ENCODE measurements around the gene TMEM17. TPM values are rescaled to one million over a fixed set of nuclear protein-coding genes. Genes with fewer than 3 reads are reported as not detected.

TMEM17 gene
- polyA plus RNA-seq, 3 donors: 0.08 to 0.26 (median 0.10) TPM

GRCh38 chr2:62492048-62492447 is 13.9 kb downstream of the TMEM17 start:
- Histone ChIP-seq H3K9ac (ENCODE audit: insufficient read depth, low read length, poor library complexity, severe bottlenecking) (no peak overlapping the region), H3K27ac (ENCODE audit: low read depth in 1 of 2, low read length in 2 of 2) (no peak overlapping the region), H3K36me3 (replicated peaks in 1 of 2; ENCODE audit: control insufficient read depth in 1 of 2, insufficient read depth in 2 of 2, low read length in 2 of 2) (no peaks in the 10 kb centered on the region), H3K4me2 (replicated peaks; ENCODE audit: extremely low read depth, low read length, poor library complexity, severe bottlenecking) (no peak overlapping the region), H2AFZ (ENCODE audit: insufficient read depth, low read depth, low read length, poor library complexity, severe bottlenecking) (no peak overlapping the region), H3K9me3 (replicated peaks in 1 of 2; ENCODE audit: control insufficient read depth in 1 of 2, insufficient read depth in 1 of 2, low read length in 2 of 2) (no peaks in the 10 kb centered on the region), H3K4me3 (replicated peaks in 1 of 3; ENCODE audit: low read depth in 2 of 3, low read length in 3 of 3) (no peak overlapping the region), H3K4me1 (ENCODE audit: control insufficient read depth in 1 of 2, insufficient read depth in 2 of 2, low read length in 2 of 2) (no peaks in the 10 kb centered on the region), H3K79me2 (ENCODE audit: insufficient read depth, low read length) (no peaks in the 10 kb centered on the region), H3K27me3 (ENCODE audit: control insufficient read depth in 2 of 2, insufficient read depth in 2 of 2, low read length in 2 of 2) (no peaks in the 10 kb centered on the region), H4K20me1 (ENCODE audit: insufficient read depth, low read length) (no peaks in the 10 kb centered on the region)
- no peak for DNase-seq
- Mint-ChIP-seq H3K27ac (peak overlapping the region in 1 of 7 donors; percentile 2), H3K4me3 (no peak overlapping the region), H3K9me3 (no peaks in the 10 kb centered on the region), H3K4me1 (no peaks in the 10 kb centered on the region), H3K36me3 (no peaks in the 10 kb centered on the region), H3K27me3 (ENCODE audit: low read depth in 3 of 3) (no peaks in the 10 kb centered on the region)
- TF ChIP-seq CTCF (IDR thresholded peaks at IDR 0.05): no peak
- WGBS (ENCODE audit: insufficient coverage): no CpG with 5 or more reads among the region's 2 CpGs
- intact Hi-C loops (cut with micrococcal nuclease): no loop called here

GRCh38 chr2:62489702-62490101 is 16.3 kb downstream of the TMEM17 start:
- intact Hi-C loops (cut with micrococcal nuclease): no loop called here
- no peak overlapping the region for H3K4me2 ChIP-seq (replicated peaks; ENCODE audit: extremely low read depth, low read length, poor library complexity, severe bottlenecking)

More at GRCh38 chr2:62489702-62490101, 16.3 kb downstream of the TMEM17 start:
- Histone ChIP-seq H3K27me3 (ENCODE audit: control insufficient read depth in 2 of 2, insufficient read depth in 2 of 2, low read length in 2 of 2) (no peaks in the 10 kb centered on the region), H2AFZ (ENCODE audit: insufficient read depth, low read depth, low read length, poor library complexity, severe bottlenecking) (no peak overlapping the region), H4K20me1 (ENCODE audit: insufficient read depth, low read length) (no peaks in the 10 kb centered on the region), H3K9me3 (replicated peaks in 1 of 2; ENCODE audit: control insufficient read depth in 1 of 2, insufficient read depth in 1 of 2, low read length in 2 of 2) (no peaks in the 10 kb centered on the region), H3K4me1 (ENCODE audit: control insufficient read depth in 1 of 2, insufficient read depth in 2 of 2, low read length in 2 of 2) (no peaks in the 10 kb centered on the region), H3K4me3 (replicated peaks in 1 of 3; ENCODE audit: low read depth in 2 of 3, low read length in 3 of 3) (no peak overlapping the region), H3K36me3 (replicated peaks in 1 of 2; ENCODE audit: control insufficient read depth in 1 of 2, insufficient read depth in 2 of 2, low read length in 2 of 2) (no peaks in the 10 kb centered on the region), H3K79me2 (ENCODE audit: insufficient read depth, low read length) (no peaks in the 10 kb centered on the region), H3K27ac (ENCODE audit: low read depth in 1 of 2, low read length in 2 of 2) (no peak overlapping the region), H3K9ac (ENCODE audit: insufficient read depth, low read length, poor library complexity, severe bottlenecking) (no peak overlapping the region)
- DNase-seq: no peak
- H3K9me3 Mint-ChIP-seq: no peaks in the 10 kb centered on the region
- no peaks in the 10 kb centered on the region for H3K4me1 Mint-ChIP-seq
- no peaks in the 10 kb centered on the region for H3K36me3 Mint-ChIP-seq
- no peak overlapping the region for H3K27ac Mint-ChIP-seq
- H3K4me3 Mint-ChIP-seq: no peak overlapping the region
- TF ChIP-seq CTCF (IDR thresholded peaks at IDR 0.05): no peak
- no peaks in the 10 kb centered on the region for H3K27me3 Mint-ChIP-seq (ENCODE audit: low read depth in 3 of 3)
- no CpG with 5 or more reads among the region's 1 CpG for WGBS (ENCODE audit: insufficient coverage)

Data from CD14-positive monocyte (primary cell).